GM19467 (cell line): ENCODE results near the gene FIZ1.
"Not testable (repeated sequence)": the region's sequence is repeated elsewhere in the genome, so short reads cannot be mapped to it uniquely, and the experiment has no call there.

ENCODE experiments used
- ATAC-seq: cut with Tn5 transposase; IDR thresholded peaks from one replicate; pipeline ENCODE4 v1.9.1; 2021; ENCODE audit warnings: mild to moderate bottlenecking, moderate library complexity; ENCODE audit not compliant: unreplicated experiment

Gene FIZ1

DNA sequence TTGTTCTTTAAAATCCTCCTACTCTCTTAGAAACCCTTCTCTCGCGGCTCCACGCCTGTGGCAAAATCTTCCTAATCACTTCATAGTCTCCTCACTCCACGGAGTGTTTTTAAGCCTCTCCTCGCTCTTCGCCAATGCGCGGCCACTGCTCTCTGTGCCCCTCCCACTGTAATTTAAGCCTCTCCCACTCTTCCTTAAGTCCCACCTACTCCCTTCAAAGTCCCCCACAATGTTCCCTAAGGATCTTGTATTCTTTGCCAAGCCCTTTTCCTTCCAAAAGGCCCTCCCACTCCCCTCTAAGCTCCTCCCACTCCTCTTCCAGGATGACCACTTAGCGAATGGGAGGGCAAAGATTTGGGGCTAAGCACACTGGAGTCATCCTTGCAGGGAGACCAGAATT, 1.3 kb downstream of the FIZ1 start:
- ATAC-seq, result no peak

DNA sequence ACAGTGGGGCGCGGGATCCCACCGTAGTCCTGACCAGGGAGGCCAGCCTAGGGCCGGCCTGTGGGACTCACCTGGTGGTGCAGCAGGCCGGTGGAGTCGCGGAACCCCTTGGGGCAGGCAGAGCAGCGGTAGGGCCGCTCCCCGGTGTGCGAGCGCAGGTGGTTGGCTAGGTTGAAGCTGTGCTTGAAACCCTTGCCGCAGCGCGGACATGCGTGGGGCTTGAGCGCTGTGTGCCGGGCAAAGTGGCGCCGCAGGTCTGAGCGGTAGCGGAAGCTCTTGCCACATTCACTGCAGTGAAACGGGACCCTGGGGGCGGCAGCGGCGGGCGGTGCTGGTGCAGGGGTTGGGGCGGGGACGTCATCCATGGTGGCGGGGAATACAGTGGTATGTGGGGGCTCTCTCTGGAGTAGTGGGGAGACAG, 1.8 kb downstream of the FIZ1 start:
- no peak for ATAC-seq

DNA sequence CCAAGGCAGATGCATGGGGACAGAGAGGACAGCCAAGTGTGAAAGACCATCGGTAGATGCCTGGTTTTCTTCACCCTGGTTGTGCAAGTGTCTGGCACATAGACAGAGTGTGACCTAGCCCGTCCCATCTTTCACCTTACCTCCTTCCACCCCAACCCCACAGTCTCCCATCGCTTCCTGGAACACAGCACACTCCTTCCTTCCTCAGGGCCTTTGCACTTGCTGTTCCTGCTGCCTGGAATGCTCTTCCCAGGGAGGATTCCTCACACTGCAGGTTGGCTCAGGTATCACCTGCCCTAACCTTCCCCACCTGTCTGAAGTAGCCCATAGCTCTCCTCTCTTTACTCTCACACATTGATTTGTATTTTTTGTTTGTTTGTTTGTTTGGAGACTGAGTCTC, 3.0 kb downstream of the FIZ1 start:
- ATAC-seq, result no peak

DNA sequence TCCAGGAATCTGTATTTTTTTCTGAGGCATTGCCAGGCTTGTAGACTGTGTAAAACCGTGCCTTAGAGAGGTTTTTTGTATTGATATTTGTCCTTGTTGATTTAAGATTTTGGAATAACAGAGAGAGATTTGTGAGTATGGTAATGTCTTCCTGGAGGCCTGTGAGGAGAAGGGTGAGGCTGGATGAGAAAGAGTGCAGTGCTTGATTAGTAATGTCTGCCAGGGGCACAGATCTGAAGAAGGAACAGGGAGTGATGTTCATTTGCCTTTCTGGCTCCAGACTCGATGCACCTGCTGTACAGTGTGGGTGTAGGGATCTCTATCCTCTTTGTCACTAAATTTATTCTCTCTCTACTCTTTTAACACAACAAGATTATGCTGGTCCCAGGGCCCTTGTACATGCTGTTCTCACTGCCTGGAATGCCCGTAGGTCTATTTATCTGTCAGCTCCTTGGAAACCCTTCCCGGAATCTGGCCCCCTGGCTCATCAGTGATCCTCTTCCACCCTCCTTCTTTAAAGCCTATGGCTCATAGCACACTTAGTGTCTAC, 4.2 kb downstream of the FIZ1 start:
- ATAC-seq, result no peak

DNA sequence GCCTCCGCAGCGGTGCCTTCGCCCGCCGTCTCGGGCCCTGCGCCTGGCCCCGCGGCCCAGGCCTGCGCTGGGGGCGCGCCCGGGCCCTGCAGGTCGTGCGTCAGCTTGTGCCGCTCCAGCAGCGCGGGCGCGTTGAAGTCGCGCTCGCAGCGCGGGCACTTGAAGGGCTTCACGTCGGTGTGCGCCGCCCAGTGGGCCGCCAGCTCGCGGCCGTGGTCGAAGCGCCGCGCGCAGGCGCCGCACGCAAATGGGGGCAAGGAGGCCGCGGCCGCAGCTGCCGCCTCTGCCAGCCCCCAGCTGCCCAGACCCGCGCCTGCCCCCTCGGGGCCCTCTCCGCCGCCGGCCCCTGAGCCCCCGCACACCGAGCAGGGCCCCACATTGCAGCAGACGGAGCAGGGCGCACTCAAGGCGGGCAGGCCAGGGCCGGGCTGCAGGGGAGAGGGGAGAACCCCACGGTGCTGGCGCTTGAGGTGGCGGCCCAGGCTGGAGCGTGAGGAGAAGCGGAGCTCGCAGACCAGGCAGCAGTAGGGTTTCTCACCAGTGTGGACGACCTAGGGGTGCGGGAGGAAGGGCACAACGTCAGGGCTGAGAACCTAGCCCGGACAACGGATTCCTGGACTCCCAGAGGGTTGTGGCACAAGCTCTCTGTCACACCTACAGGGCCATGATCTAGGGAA, 6.1 kb downstream of the FIZ1 start:
- ATAC-seq, result no peak

DNA sequence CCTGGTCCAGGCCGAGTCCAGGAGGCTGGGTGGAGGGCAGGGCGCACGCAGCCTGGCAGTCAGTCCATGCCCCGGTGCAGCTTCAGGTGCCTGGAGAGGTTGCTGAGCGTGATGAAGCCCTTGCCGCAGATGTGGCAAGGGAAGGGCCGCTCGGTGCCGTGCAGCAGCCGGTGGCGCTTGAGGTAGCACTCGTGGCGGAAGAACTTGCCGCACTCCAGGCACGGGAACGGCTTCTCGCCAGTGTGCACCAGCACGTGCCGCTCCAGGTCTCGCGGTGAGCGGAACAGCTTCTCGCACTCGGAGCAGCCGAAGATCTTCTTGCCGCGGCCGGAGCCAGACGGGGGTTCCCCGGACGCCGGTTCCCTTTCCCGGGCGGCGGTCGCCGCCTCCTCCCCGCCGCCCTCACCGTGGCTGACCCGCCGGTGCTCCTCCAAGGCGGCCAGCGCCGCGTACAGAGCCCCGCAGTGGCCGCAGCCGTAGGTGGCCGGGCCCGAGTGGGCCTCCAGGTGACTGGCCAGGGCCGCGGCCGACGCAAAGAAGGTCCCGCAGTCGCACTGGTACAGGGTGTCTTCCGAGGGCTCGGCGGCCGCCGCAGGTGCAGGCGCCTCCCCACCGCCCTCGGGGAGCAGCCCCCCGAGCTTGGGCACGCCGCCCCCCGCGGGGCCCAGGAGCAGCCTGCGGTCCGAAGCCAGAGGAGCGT, 6.8 kb downstream of the FIZ1 start:
- ATAC-seq, result no peak

DNA sequence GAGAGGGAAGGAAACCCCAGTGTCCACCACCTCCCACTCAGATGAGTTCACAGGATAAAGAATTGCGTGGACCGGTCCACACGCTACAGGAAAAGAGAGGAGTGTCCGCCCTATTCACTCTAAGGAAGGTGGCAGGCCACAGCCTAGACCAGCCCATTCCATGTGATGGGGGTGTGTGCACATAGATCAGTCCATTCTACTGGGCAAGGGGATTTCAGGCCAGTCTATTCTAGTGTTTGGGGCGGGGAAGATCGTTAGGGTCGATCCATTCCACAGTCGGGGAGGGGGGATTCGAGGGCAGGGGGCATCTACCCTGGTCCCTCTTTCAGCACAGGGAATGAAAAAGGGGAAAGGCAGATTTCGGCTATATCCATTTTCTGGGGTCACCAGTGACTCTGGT, 7.8 kb downstream of the FIZ1 start:
- ATAC-seq, result no peak

DNA sequence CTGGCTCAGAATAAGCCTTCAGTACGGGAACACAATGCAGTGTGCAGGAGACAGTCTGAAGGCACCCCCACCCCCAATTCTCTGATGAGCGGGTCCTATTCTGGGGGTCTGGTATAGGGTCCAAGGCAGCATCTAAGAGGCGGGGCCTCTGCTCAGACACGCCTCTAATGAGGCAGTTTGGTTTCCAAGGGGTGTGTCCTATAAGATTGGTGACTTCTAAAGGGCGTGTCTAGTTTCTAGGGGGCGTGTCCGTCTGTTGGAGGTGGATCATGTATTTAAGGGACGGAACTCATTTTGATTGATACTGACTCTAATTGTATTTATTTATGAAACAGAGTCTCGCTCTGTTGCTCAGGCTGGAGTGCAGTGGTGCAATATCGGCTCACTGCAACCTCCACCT, 8.7 kb downstream of the FIZ1 start:
- ATAC-seq, result no peak

DNA sequence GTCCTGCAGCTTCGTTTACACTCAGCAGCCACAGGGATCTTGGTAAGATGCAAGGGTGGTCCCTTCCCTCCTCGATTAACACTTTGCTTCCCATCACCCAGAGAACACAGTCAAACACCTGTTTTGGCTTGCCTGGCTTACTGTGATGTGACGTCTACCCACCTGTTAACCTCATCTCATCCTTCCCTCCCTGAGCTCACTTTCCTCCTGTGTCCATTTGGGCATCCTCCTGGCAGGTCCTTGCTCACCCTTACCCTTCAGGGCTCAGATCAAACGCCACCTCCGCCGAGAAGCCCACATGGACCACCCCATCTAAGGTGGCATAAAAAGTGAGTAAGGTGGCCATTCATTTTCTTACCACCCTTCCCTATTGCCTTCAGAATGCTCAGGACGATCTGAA, 9.2 kb downstream of the FIZ1 start:
- ATAC-seq, result no peak

DNA sequence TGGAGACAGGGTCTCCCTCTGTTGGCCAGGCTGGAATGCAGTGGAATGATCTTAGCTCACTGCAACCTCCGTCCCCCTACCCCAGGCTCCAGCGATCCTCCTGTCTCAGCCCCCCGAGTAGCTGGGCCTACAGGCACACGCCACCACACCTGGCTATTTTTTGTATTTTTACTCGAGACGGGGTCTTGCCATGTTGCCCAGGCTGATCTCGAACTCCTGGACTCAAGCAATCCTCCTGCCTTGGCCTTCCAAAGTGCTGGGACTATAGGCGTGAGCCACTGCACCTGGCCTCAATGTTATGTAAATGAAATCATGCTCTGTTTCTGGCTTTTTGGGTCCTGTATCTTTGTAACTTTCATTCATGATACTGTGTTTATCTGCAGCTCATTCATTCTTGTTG, 10.6 kb downstream of the FIZ1 start:
- ATAC-seq, result no peak

DNA sequence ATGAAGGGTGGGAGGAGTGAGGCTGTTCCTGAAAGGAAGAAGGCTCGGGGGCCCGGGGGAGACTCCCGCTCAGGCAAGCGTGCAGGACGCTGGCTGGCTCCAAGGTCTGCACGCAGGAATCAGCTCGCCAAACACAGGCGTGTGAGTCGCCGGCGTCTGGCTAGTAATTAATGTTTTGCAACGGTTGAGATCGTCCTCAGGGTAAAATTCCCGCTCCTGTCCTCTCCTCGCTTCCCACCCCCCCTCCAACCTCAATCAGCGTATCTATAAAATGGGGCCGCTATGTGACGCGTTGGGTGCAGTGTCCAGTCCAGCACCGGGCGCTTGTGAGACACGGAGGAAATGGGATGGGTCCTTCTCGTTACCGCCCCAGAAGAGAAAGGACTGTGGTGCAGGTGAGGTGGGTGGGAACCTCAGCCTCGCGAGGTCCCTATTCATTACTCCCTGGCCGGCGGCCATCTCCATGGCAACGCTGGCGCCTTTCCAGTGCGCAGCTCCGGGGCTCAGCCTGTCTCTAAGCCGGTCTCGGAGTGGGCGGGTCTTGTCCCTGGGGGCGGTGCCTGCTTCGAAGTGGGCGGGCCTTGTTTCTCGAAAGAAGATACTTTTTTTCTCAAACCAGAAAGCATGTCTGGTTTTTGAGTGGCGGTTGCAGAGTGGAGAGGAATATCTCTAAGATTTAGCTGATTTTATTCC, 12.2 kb downstream of the FIZ1 start:
- peak; percentile 81 for ATAC-seq

DNA sequence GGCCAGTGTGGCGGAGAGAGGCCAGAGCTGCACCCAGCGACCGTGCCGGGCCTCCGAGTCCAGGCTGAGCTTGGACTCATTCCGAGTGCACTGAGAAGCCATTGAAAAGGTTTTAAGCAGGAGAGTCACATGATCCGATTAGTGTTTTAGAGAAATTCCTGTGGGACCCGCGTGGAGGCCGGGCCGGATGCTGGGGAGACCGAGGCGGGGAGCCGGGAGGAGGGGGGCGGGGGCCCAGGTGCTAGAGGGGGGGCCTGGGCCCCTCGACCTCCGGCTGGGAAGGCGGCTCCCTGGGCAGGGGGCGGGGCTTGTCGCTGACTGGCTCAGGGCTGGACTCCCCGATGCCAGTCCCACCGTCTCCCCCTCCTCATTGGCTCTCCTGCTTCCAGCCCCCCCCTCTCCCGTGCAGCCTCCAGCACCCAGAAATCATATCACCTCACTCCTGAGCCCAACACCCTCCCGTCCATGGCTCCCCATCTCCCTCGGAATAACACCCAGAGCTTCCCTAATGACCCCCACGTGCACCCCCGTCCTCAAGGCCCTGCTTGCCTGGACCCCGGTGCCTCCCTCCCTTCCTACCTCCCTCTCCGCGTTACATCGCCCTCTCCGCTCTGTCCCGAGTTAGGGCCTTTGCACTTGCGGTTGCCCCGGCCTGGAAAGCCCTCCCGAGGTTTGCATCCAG, 13.5 kb downstream of the FIZ1 start:
- ATAC-seq, result no peak

DNA sequence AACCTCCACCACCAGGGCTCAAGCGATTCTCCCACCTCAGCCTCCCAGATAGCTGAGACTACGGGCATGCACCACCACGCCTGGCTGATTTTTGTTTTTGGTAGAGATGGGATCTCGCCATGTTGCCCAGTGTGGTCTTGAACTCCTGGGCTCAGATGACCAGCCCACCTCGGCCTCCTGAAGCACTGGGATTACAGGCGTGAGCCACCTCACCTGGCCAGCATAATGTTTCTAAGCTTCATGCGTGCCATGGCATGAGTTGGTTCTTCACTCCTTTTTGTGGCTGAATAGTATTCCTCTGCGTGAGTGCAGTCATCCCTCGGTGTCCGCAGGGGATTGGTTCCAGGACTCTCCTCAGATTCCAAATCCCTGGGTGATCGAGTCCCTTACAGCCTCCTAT, 14.4 kb downstream of the FIZ1 start:
- no peak for ATAC-seq

DNA sequence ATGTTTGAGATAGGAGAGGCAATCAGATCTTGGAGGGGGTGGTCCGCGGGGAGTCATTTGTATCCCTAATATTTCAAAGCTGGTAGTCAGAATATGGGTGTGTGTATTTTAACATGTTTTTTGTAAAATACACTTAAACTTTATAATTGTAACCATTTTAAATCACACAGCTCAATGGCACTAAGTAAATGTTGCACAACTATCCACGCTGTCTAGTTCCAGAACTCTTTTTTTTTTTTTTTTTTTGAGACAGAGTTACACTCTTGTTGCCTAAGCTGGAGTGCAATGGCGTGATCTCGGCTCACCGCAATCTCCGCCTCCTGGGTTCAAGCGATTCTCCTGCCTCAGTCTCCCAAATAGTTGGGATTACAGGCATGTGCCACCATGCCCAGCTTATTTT, 15.4 kb downstream of the FIZ1 start:
- not testable (repeated sequence) for ATAC-seq

DNA sequence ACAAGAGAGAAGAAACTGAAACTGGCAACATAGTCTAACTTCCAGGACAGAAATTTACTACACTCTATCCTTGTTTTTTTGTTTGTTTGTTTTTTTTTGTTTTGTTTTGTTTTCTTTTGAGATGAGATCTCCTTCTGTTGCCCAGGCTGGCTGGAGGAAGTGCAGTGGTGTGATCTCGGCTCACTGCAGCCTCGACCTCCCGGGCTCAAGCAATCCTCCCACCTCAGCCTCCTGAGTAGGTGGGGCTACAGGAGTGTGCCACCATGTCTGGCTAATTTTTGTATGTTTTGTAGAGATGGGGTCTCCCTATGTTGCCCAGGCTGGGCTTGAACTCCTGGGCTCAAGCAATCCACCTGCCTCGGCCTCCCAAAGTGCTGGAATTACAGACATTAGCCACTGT, 17.0 kb downstream of the FIZ1 start:
- ATAC-seq, result not testable (repeated sequence)

DNA sequence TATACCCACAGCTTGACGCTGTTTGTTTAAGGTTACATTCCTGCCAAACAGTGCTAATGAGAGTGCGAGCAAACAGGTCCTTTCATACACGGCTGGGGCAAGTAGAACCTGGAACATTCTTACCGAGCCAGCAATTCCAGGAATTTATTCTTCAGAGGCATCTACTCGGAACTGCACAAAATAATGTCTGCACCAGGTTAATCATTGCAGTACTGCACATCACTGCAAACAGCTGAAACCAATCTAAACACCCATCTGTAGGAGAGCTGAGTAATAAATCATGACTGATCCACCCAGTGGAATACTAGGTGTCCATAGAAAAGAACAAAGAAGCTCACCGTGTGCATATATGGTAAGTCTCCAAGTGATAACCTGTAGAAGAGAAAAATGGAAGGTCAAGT, 17.5 kb downstream of the FIZ1 start:
- ATAC-seq, result no peak

DNA sequence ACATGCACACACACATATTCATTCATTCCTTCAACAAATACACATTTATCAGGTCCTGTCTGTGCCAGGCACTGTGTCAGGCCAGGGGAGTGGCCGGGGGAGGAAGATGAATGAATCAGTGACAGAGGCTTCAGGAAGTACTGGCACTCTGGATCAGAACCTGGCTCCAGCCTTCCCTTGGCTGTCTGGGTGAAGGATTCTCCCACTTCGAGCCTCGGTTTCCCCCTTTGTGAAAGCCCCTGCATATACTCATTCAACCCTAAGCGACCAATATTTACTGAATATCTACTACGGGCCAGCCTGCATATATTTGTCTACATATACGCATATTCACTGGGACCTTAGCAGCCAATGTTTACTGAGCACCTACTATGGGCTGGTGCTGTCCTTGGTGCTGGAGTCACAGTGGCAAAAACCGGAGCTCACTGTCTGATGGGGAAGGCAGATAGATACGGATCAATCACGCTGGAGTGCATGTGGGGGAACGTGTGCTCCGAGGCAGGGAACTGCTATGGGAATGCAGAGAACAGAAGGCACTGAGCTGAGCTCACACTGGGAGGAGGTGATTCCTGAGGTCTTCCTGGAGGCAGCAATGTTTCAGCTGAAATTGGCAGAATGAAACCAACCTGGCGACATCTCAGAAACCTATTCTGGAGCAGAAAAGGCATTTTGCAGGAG, 18.0 kb downstream of the FIZ1 start:
- ATAC-seq, result no peak

DNA sequence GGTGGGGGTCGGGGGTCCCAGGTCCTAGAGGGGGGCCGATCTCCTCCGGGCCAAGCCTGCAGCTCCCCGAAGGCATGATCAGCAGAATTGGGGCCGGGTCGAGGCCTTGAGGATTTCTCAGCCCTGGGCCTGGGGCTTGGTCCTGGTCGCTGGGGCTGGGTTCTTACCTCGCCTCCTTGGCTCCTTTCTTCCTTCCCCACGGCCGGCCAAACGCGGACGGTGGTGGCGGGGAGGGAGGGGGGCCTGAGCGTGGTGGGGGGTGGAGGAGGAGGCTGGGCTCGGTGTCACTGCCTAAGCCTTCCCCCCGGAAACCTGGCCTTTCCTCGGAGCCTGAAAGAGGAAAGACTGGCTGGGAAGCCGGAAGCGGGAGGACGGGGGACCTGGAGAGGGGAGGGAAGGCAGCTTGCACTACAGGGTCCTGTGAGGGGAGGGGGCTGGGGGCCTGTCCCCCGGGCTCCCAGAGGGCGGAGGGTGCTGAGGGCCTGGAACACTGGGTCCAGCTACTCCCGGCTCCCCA, 18.6 kb downstream of the FIZ1 start, which contains the start of gene ZNF579:
TSS of gene ZNF579 (minus strand) at position 221 of the 517 bp plus-strand sequence. CDS start 1,209 bp downstream, outside the sequence.
- ATAC-seq, result no peak

DNA sequence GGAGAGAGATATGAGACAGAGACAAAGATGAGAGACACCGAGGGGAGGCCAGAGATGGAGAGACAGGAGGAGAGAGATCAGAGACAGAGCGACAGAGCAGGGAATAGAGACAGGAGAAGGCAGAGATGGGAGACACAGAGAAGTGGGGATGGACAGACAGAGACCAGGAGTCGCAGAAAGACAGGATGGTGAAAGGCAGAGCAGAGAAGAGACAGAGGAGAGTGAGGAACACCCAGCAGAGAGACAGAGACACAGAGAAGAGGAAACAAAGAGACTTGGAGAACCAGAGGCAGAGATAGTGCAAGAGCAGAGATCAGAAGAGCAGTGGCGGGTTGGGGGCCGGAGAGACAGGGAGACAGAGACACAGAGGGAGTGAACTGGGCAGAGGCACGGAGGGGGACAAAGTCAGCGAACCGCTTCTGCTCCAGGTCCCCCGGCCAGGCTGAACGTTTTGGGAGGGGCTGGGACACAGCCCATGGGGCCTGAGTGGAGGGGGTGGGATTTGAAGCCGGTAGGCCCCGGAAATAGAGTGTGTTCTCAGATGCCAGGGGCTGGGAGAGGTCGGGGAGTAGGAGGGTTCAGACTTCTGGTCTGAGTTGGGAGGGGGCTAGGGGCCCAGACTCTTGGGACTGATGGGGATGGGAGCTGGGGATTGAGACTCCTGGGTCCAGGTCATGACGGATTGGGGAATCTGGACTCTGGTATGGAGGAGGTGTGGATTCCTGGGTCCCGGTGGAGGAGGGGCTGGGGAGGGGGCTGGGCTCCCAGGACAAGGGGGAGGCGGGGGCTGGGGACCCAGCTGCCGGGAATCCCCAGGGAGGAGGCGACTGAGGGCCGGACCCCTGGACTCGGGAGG, 19.3 kb downstream of the FIZ1 start:
- ATAC-seq, result no peak
